NT2/D1 (cell line): ENCODE data around the gene PRPF40A.

Experiments
- DNase-seq: peaks from one replicate; pipeline ENCODE4 v3.0.0-alpha.2; 2011; ENCODE audit warnings: low read depth, low spot score
- H3K27me3 ChIP-seq: 2 replicates; pipeline ENCODE4 v1.6.0; 2011; ENCODE audit warnings: mild to moderate bottlenecking; ENCODE audit not compliant: insufficient read length, insufficient read depth
- H3K36me3 ChIP-seq: 2 replicates; pipeline ENCODE4 v1.6.1; 2011; ENCODE audit warnings: mild to moderate bottlenecking, low read length, mixed read lengths; ENCODE audit not compliant: insufficient read depth, insufficient read length
- H3K4me1 ChIP-seq: 2 replicates; pipeline ENCODE4 v1.5.1; 2011; ENCODE audit not compliant: insufficient read depth, insufficient read length
- H3K4me3 ChIP-seq: 2 replicates; pipeline ENCODE4 v1.5.1; 2011; ENCODE audit warnings: low read depth; ENCODE audit not compliant: insufficient read length
- H3K9ac ChIP-seq: 2 replicates; pipeline ENCODE4 v1.6.0; 2011; ENCODE audit warnings: low read depth; ENCODE audit not compliant: insufficient read length
- H3K9me3 ChIP-seq: 2 replicates; pipeline ENCODE4 v1.5.1; 2011; ENCODE audit warnings: mild to moderate bottlenecking, low read length; ENCODE audit not compliant: insufficient read depth
- SUZ12 ChIP-seq: IDR thresholded peaks from 2 replicates; pipeline ENCODE4 v1.6.1; 2011; ENCODE audit not compliant: insufficient read length, insufficient read depth; ENCODE audit errors: extremely low read depth
- YY1 ChIP-seq: IDR thresholded peaks from 2 replicates; pipeline ENCODE4 v1.6.1; 2011; ENCODE audit not compliant: insufficient read length, insufficient read depth
- ZNF274 ChIP-seq: IDR thresholded peaks from 2 replicates; pipeline ENCODE4 v1.6.1; 2011; ENCODE audit warnings: mild to moderate bottlenecking, low read depth, low read length

Gene PRPF40A

GRCh38 chr2:152620208-152620607 is 97.1 kb downstream of the PRPF40A start:
- no peaks in the 10 kb centered on the region for H3K4me1 ChIP-seq

GRCh38 chr2:152618193-152618564 is 99.1 kb downstream of the PRPF40A start:
- Histone ChIP-seq H3K4me3 (no peak overlapping the region), H3K9me3 (no peaks in the 10 kb centered on the region), H3K36me3 (peaks cover 68% of the 10 kb centered on the region), H3K9ac (no peak overlapping the region), H3K4me1 (no peaks in the 10 kb centered on the region), H3K27me3 (no peaks in the 10 kb centered on the region)
- TF ChIP-seq ZNF274, result no peak
- TF ChIP-seq SUZ12, result no peak
- no peak for TF ChIP-seq YY1
- DNase-seq, result no peak

More at GRCh38 chr2:152620208-152620607, 97.1 kb downstream of the PRPF40A start:
- TF ChIP-seq SUZ12 (no peak), ZNF274 (no peak), YY1 (no peak)
- no peak for DNase-seq
- Histone ChIP-seq H3K27me3 (no peaks in the 10 kb centered on the region), H3K9me3 (no peaks in the 10 kb centered on the region), H3K9ac (no peak overlapping the region), H3K36me3 (peaks cover 68% of the 10 kb centered on the region), H3K4me3 (no peak overlapping the region)

DNA sequence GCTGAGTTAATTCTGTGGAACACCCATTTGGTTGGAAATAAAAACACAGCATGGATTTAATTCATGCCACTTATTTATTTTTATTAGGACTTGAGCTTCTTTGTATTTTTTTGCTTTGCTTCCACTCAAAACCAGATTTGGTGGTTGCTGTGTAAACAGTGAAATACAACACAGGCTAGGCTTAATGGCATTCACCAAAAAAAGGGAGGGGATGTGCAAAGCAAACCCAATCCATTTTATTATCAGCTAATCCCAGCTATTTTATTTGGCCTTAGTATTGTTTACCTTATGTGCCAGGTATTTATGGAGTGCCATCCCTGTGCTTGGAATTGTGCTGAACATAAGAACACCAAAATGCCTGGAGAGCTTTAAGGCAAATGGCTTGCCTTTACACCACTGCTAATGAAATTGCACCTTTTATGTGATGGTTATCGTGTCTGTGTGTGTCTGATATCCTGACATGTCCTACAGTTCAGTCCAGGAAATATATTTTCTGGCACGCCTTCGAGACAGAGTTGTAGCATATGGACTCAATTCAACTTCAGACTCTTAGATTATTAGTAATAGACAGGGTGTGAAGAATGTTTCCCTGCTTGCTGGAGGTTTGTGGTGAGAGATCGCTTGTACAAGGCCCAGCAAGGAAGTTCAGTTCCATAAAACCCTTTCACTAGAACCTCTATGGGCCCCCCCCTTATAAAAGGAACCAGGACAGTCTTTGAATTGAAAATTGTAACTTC is 99.6 kb downstream of the PRPF40A start:
- H3K4me1 ChIP-seq, result no peaks in the 10 kb centered on the region
- DNase-seq, result no peak
- TF ChIP-seq YY1 (no peak), ZNF274 (no peak), SUZ12 (no peak)
- H3K4me3 ChIP-seq, result no peak overlapping the region
- no peaks in the 10 kb centered on the region for H3K27me3 ChIP-seq
- no peaks in the 10 kb centered on the region for H3K9me3 ChIP-seq
- no peak overlapping the region for H3K9ac ChIP-seq
- H3K36me3 ChIP-seq, result peaks cover 64% of the 10 kb centered on the region

GRCh38 chr2:152615177-152615576 is 102.1 kb downstream of the PRPF40A start:
- no peak for TF ChIP-seq ZNF274
- Histone ChIP-seq H3K9me3 (no peaks in the 10 kb centered on the region), H3K4me3 (no peak overlapping the region), H3K9ac (no peak overlapping the region), H3K4me1 (no peaks in the 10 kb centered on the region), H3K27me3 (no peaks in the 10 kb centered on the region), H3K36me3 (peaks cover 44% of the 10 kb centered on the region)
- DNase-seq, result no peak

DNA sequence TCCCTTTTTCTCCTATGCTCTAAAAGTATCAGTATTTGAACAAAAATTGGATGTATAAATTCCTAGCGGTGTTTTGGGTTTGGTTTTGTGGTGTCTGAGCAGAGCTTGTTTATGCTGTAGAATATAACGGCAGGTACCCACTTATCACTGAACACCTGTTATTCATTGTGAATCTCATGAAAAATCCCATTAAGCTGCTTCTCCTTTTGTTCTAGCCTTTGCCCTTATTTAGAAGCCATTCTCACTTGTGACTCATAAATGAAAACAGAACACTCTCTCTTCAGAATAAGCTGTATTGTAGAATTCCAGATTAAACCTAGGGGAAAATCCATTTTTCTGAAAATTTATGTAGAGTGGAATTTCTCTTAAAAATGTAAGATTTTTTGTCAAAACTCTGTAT is 104.0 kb downstream of the PRPF40A start:
- Histone ChIP-seq H3K27me3 (no peaks in the 10 kb centered on the region), H3K9ac (no peak overlapping the region), H3K4me1 (no peaks in the 10 kb centered on the region), H3K4me3 (no peak overlapping the region), H3K36me3 (peaks cover 28% of the 10 kb centered on the region), H3K9me3 (no peaks in the 10 kb centered on the region)
- no peak for DNase-seq
- TF ChIP-seq SUZ12, result no peak
- TF ChIP-seq ZNF274, result no peak
- no peak for TF ChIP-seq YY1

GRCh38 chr2:152611458-152612231 is 105.6 kb downstream of the PRPF40A start:
- DNase-seq, result no peak
- H3K27me3 ChIP-seq, result no peaks in the 10 kb centered on the region
- no peak overlapping the region for H3K9ac ChIP-seq
- no peaks in the 10 kb centered on the region for H3K9me3 ChIP-seq
- H3K4me1 ChIP-seq, result no peaks in the 10 kb centered on the region
- peaks cover 19% of the 10 kb centered on the region for H3K36me3 ChIP-seq
- TF ChIP-seq YY1 (no peak), SUZ12 (no peak), ZNF274 (no peak)
- H3K4me3 ChIP-seq, result no peak overlapping the region

DNA sequence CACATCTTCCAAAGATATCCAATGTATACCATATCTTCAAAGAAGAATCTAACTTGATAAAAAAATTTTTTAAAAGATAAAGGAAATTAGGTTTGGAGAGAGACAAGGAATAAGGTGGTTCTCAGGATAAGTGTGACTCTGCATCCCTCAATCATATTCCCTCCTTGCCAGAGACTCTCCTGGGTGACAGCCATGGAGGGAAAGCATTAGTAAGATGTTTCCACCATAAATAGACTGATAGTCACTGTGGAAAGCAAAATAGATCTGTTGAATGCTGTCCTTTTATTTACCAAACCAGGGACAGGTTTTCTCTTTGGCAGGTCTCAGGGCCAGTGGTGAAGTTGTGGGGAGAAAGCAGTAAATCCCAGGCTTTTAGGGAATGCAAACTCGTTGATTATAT is 107.6 kb downstream of the PRPF40A start:
- H3K9me3 ChIP-seq, result no peaks in the 10 kb centered on the region
- H3K4me1 ChIP-seq, result no peaks in the 10 kb centered on the region
- H3K36me3 ChIP-seq, result peaks cover 9% of the 10 kb centered on the region
- H3K27me3 ChIP-seq, result no peaks in the 10 kb centered on the region
- H3K9ac ChIP-seq, result no peak overlapping the region
- DNase-seq, result no peak
- no peak for TF ChIP-seq YY1
- TF ChIP-seq ZNF274, result no peak
- TF ChIP-seq SUZ12, result no peak
- no peak overlapping the region for H3K4me3 ChIP-seq

DNA sequence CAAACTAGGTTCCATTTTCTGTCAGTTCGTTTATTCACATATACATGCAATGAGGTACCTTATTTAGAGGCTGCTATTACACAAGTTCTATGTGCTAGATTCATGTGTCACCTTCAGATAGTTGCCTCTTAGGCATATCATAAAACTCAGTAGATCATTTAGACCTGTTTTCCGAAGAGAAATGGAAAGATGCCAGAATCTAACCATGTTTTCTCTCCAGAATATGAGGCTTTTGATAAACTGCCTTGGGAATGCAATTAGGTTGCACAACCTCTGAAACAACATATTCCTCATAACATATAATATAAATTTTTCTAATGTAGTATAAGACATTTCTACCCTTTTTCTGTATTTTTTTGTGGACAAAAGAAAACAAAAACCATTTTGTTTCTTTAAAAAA is 108.1 kb downstream of the PRPF40A start:
- DNase-seq, result no peak
- Histone ChIP-seq H3K9me3 (no peaks in the 10 kb centered on the region), H3K27me3 (no peaks in the 10 kb centered on the region), H3K36me3 (peaks cover 9% of the 10 kb centered on the region), H3K9ac (no peak overlapping the region), H3K4me1 (no peaks in the 10 kb centered on the region), H3K4me3 (no peak overlapping the region)
- TF ChIP-seq YY1, result no peak
- no peak for TF ChIP-seq ZNF274
- TF ChIP-seq SUZ12, result no peak
